Activated CD8-positive, alpha-beta T cell treated with anti-CD3 and anti-CD28 coated beads for 36 hours (primary cell): ENCODE measurements around the gene RYR2. TPM values are rescaled to one million over a fixed set of nuclear protein-coding genes. Genes with fewer than 3 reads are reported as not detected.
"Not testable (repeated sequence)": the region's sequence is repeated elsewhere in the genome, so short reads cannot be mapped to it uniquely, and the experiment has no call there.

Experiments
- ATAC-seq: fragments of 200-7000 bp; cut with Tn5 transposase; one replicate; pipeline ENCODE4 v1.10.0; 2021; ENCODE audit warnings: mild to moderate bottlenecking, moderate library complexity
- CTCF ChIA-PET: fragments of 350-600 bp; sonication (Branson Sonifier 250); formaldehyde crosslinking; loops from one replicate; lab custom pipeline; 2021; ENCODE audit warnings: antibody characterized with exemption; lab: Charles Lee
- POLR2A ChIA-PET: fragments of 350-600 bp; sonication (Branson Sonifier 250); formaldehyde crosslinking; loops from one replicate; lab custom pipeline; 2021; ENCODE audit warnings: antibody characterized with exemption; lab: Charles Lee
- DNase-seq: peaks from one replicate; pipeline ENCODE4 v3.0.0-alpha.2; 2020
- H3K27ac Mint-ChIP-seq: one replicate; pipeline ENCODE4 v1.8.0; 2021; ENCODE audit warnings: mild to moderate bottlenecking, mixed read lengths
- H3K27me3 Mint-ChIP-seq: one replicate; pipeline ENCODE4 v1.8.0; 2021; ENCODE audit warnings: mixed read lengths
- H3K36me3 Mint-ChIP-seq: one replicate; pipeline ENCODE4 v1.8.0; 2021; ENCODE audit warnings: low read depth, mixed read lengths
- H3K4me1 Mint-ChIP-seq: one replicate; pipeline ENCODE4 v1.8.0; 2021; ENCODE audit warnings: low read depth, mixed read lengths
- H3K4me3 Mint-ChIP-seq: one replicate; pipeline ENCODE4 v1.8.0; 2021; ENCODE audit warnings: mild to moderate bottlenecking, moderate library complexity, mixed read lengths
- H3K9me3 Mint-ChIP-seq: one replicate; pipeline ENCODE4 v1.8.0; 2021; ENCODE audit warnings: mixed read lengths
- CTCF ChIP-seq: fragments of 200-600 bp; IDR thresholded peaks from one replicate; pipeline ENCODE4 v1.8.0; 2022; ENCODE audit warnings: antibody characterized with exemption, mild to moderate bottlenecking
- intact Hi-C: fragments of 100-400 bp; cut with micrococcal nuclease; formaldehyde crosslinking; loops from one replicate; pipeline ENCODE4 v1.10.0; 2022
- total RNA-seq, 2 experiments: library from RNA; stranded (reverse); gene quantifications; one replicate each; pipeline ENCODE4 v1.2.3, GENCODE V29; 2021

Gene RYR2
- total RNA-seq, 2 experiments from 2014 or later = 0.02 TPM

- Mint-ChIP-seq H3K27ac (no peak overlapping the region), H3K36me3 (no peaks in the 10 kb centered on the region), H3K27me3 (no peaks in the 10 kb centered on the region), H3K4me3 (no peak overlapping the region), H3K9me3 (peaks cover 3% of the 10 kb centered on the region), H3K4me1 (no peaks in the 10 kb centered on the region)
- intact Hi-C loops = no loop called here
- ATAC-seq (no peak), DNase-seq (no peak)
- CTCF ChIA-PET = no interaction called here
- no peak for TF ChIP-seq CTCF
- POLR2A ChIA-PET = no interaction called here
These were observed 73.1 kb downstream of the RYR2 start for GRCh38 chr1:237115035-237115434.

GRCh38 chr1:237119091-237119490, 77.1 kb downstream of the RYR2 start:
- ChIA-PET CTCF (no interaction called here), POLR2A (no interaction called here)
- no peak for DNase-seq
- Mint-ChIP-seq H3K4me3 (no peak overlapping the region), H3K36me3 (no peaks in the 10 kb centered on the region), H3K27ac (no peak overlapping the region), H3K27me3 (no peaks in the 10 kb centered on the region), H3K4me1 (no peaks in the 10 kb centered on the region), H3K9me3 (peaks cover 3% of the 10 kb centered on the region)
- no peak for TF ChIP-seq CTCF
- intact Hi-C loops = no loop called here
- ATAC-seq = no peak

GRCh38 chr1:237120683-237121082, 78.7 kb downstream of the RYR2 start:
- intact Hi-C loops = no loop called here
- H3K27me3 Mint-ChIP-seq = no peaks in the 10 kb centered on the region
- H3K27ac Mint-ChIP-seq = no peak overlapping the region
- ATAC-seq (no peak), DNase-seq (no peak)
- CTCF ChIA-PET = no interaction called here
- H3K4me3 Mint-ChIP-seq = no peak overlapping the region
- POLR2A ChIA-PET = no interaction called here
- TF ChIP-seq CTCF = no peak
- H3K4me1 Mint-ChIP-seq = no peaks in the 10 kb centered on the region
- H3K9me3 Mint-ChIP-seq = no peaks in the 10 kb centered on the region
- no peaks in the 10 kb centered on the region for H3K36me3 Mint-ChIP-seq

GRCh38 chr1:237124856-237125462, 83.0 kb downstream of the RYR2 start:
- Mint-ChIP-seq H3K27ac (no peak overlapping the region), H3K4me3 (no peak overlapping the region), H3K4me1 (no peaks in the 10 kb centered on the region), H3K9me3 (no peaks in the 10 kb centered on the region), H3K27me3 (no peaks in the 10 kb centered on the region), H3K36me3 (no peaks in the 10 kb centered on the region)
- ChIA-PET CTCF (no interaction called here), POLR2A (no interaction called here)
- peak; percentile 34 for TF ChIP-seq CTCF
- intact Hi-C loops = no loop called here
- ATAC-seq (no peak), DNase-seq (peak; percentile 10)

GRCh38 chr1:237126180-237126579, 84.2 kb downstream of the RYR2 start:
- H3K4me3 Mint-ChIP-seq = no peak overlapping the region
- DNase-seq (no peak), ATAC-seq (no peak)
- ChIA-PET POLR2A (interaction anchor here (0.6 kb wide), 1 partner anchor 426 kb away, joined by 3 read pairs; no protein-coding TSS in a partner anchor), CTCF (no interaction called here)
- H3K9me3 Mint-ChIP-seq = peaks cover 2% of the 10 kb centered on the region
- no peak for TF ChIP-seq CTCF
- H3K27ac Mint-ChIP-seq = no peak overlapping the region
- intact Hi-C loops = no loop called here
- no peaks in the 10 kb centered on the region for H3K4me1 Mint-ChIP-seq
- H3K27me3 Mint-ChIP-seq = no peaks in the 10 kb centered on the region
- H3K36me3 Mint-ChIP-seq = no peaks in the 10 kb centered on the region

GRCh38 chr1:237127301-237127700, 85.3 kb downstream of the RYR2 start:
- DNase-seq, H3K36me3 Mint-ChIP-seq, POLR2A ChIA-PET, H3K27me3 Mint-ChIP-seq, ATAC-seq, H3K9me3 Mint-ChIP-seq, CTCF ChIA-PET, intact Hi-C loops, H3K4me3 Mint-ChIP-seq, H3K4me1 Mint-ChIP-seq, H3K27ac Mint-ChIP-seq: not testable (repeated sequence)
